Hepatocyte (in vitro differentiated cells): ENCODE results near the gene ZNF586. TPM values are rescaled to one million over a fixed set of nuclear protein-coding genes. Genes with fewer than 3 reads are reported as not detected.

Experiments used
- DNase-seq: peaks from one replicate; pipeline ENCODE4 v3.0.0-alpha.2; 2016; ENCODE audit warnings: low spot score
- H2AFZ ChIP-seq: fragments of 200-600 bp; sonication (generic); 2 replicates; pipeline ENCODE4 v1.6.0; 2016; ENCODE audit warnings: antibody characterized with exemption, mild to moderate bottlenecking
- H3K27ac ChIP-seq: fragments of 200-600 bp; sonication (generic); 2 replicates; pipeline ENCODE4 v1.5.1; 2016; ENCODE audit warnings: mild to moderate bottlenecking
- H3K27me3 ChIP-seq: fragments of 200-600 bp; sonication (generic); 2 replicates; pipeline ENCODE4 v1.6.1; 2016
- H3K36me3 ChIP-seq: fragments of 200-600 bp; sonication (generic); replicated peaks from 2 replicates; pipeline ENCODE4 v1.5.1; 2016; ENCODE audit warnings: low read depth; ENCODE audit not compliant: insufficient read depth
- H3K4me1 ChIP-seq: fragments of 200-600 bp; sonication (generic); 2 replicates; pipeline ENCODE4 v1.5.1; 2016; ENCODE audit warnings: mild to moderate bottlenecking, moderate library complexity; ENCODE audit not compliant: insufficient read depth
- H3K4me2 ChIP-seq: fragments of 200-600 bp; sonication (generic); 2 replicates; pipeline ENCODE4 v1.6.0; 2016
- H3K4me3 ChIP-seq: fragments of 200-600 bp; sonication (generic); 2 replicates; pipeline ENCODE4 v1.5.1; 2016; ENCODE audit warnings: mild to moderate bottlenecking
- H3K79me2 ChIP-seq: fragments of 200-600 bp; sonication (generic); 2 replicates; pipeline ENCODE4 v1.6.0; 2017; ENCODE audit warnings: mild to moderate bottlenecking
- H3K9me2 ChIP-seq: fragments of 200-600 bp; sonication (generic); replicated peaks from 2 replicates; pipeline ENCODE4 v1.6.0; 2017; ENCODE audit warnings: mild to moderate bottlenecking; ENCODE audit not compliant: insufficient read depth
- H3K9me3 ChIP-seq: fragments of 200-600 bp; sonication (generic); 2 replicates; pipeline ENCODE4 v1.5.1; 2016; ENCODE audit warnings: low read depth, mild to moderate bottlenecking
- H4K20me1 ChIP-seq: fragments of 200-600 bp; sonication (generic); 2 replicates; pipeline ENCODE4 v1.6.0; 2016; ENCODE audit warnings: mild to moderate bottlenecking; ENCODE audit not compliant: insufficient read depth, poor library complexity, severe bottlenecking
- EZH2 ChIP-seq: fragments of 200-600 bp; sonication (generic); IDR thresholded peaks from 2 replicates; pipeline ENCODE4 v1.6.1; 2016; ENCODE audit warnings: antibody characterized with exemption, mild to moderate bottlenecking, borderline replicate concordance
- EZH2phosphoT487 ChIP-seq: fragments of 200-600 bp; sonication (generic); IDR thresholded peaks from one replicate; pipeline ENCODE4 v1.6.1; 2018; ENCODE audit warnings: antibody characterized with exemption, mild to moderate bottlenecking, low read depth, moderate library complexity; ENCODE audit not compliant: unreplicated experiment, severe bottlenecking
- WGBS: methylation state at CpG from one replicate; pipeline ENCODE4 v1.1.6; 2016; ENCODE audit warnings: low lambda C conversion rate; ENCODE audit errors: missing lambda C conversion rate; 5-methylcytosine and 5-hydroxymethylcytosine counted together
- polyA plus RNA-seq: library from polyadenylated mRNA; unstranded; fragments of >200 nt; fragmentation: Nextera tagmentation; extraction: Ambion mirVana; gene quantifications from 2 replicates; pipeline ENCODE4 v1.2.1, GENCODE V29; 2016
- total RNA-seq: library from RNA; depleted of rRNA; stranded (reverse); fragments of >200 nt; gene quantifications from 2 replicates; pipeline ENCODE4 v1.2.3, GENCODE V29; 2014
- TF ChIP-seq, protein P1 (sequence below): fragments of 200-600 bp; sonication (generic); IDR thresholded peaks from 2 replicates; pipeline ENCODE4 v1.5.1; 2016; ENCODE audit warnings: antibody characterized with exemption, mild to moderate bottlenecking; ENCODE audit not compliant: poor library complexity

ZNF586 gene
- total and polyA plus RNA-seq, 2 experiments from 2014 or later = 11.2 to 22.5 TPM

- TF ChIP-seq EZH2phosphoT487 (no peak), EZH2 (no peak)
- TF ChIP-seq, protein P1, sequence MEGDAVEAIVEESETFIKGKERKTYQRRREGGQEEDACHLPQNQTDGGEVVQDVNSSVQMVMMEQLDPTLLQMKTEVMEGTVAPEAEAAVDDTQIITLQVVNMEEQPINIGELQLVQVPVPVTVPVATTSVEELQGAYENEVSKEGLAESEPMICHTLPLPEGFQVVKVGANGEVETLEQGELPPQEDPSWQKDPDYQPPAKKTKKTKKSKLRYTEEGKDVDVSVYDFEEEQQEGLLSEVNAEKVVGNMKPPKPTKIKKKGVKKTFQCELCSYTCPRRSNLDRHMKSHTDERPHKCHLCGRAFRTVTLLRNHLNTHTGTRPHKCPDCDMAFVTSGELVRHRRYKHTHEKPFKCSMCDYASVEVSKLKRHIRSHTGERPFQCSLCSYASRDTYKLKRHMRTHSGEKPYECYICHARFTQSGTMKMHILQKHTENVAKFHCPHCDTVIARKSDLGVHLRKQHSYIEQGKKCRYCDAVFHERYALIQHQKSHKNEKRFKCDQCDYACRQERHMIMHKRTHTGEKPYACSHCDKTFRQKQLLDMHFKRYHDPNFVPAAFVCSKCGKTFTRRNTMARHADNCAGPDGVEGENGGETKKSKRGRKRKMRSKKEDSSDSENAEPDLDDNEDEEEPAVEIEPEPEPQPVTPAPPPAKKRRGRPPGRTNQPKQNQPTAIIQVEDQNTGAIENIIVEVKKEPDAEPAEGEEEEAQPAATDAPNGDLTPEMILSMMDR = no peak
- DNase-seq = no peak
- Histone ChIP-seq H3K9me3 (peaks cover 17% of the 10 kb centered on the region), H2AFZ (no peak overlapping the region), H3K36me3 (peaks cover 19% of the 10 kb centered on the region), H3K4me2 (no peak overlapping the region), H3K79me2 (peaks cover 16% of the 10 kb centered on the region), H3K27me3 (no peaks in the 10 kb centered on the region), H4K20me1 (no peaks in the 10 kb centered on the region), H3K9me2 (no peaks in the 10 kb centered on the region), H3K4me1 (no peaks in the 10 kb centered on the region), H3K27ac (no peak overlapping the region), H3K4me3 (no peak overlapping the region)
- 96% methylated on average over 2 of the region's 2 CpGs for WGBS
These were observed 11.5 kb upstream of the ZNF586 start for GRCh38 chr19:57757941-57758340.

DNA sequence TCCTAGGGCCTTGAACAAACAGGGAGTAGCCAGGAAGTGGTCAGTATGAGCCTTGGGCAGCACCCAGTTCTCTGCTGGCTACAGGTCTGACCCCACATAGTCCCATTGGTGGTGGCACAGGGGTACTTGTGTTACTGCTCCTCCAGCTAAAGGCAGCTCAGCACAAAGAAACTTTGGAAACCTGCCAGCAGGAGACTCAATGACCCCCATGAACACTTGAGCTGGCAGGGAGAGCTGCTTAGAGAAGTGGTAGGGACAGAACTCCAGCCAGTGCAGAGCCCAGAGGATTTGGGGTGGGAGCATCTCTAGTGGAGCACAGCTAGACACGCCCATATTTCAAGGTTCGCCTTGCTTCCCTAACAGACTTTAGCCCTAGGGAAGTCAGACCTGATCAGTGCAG is 10.4 kb upstream of the ZNF586 start:
- Histone ChIP-seq H3K36me3 (peaks cover 9% of the 10 kb centered on the region), H4K20me1 (no peaks in the 10 kb centered on the region), H2AFZ (no peak overlapping the region), H3K79me2 (peaks cover 11% of the 10 kb centered on the region), H3K27ac (no peak overlapping the region), H3K9me3 (peaks cover 9% of the 10 kb centered on the region), H3K4me3 (no peak overlapping the region), H3K4me2 (no peak overlapping the region), H3K27me3 (no peaks in the 10 kb centered on the region), H3K9me2 (no peaks in the 10 kb centered on the region), H3K4me1 (no peaks in the 10 kb centered on the region)
- TF ChIP-seq, protein P1 = no peak
- TF ChIP-seq EZH2phosphoT487 (no peak), EZH2 (no peak)
- DNase-seq = no peak
- WGBS = 94% methylated on average over 2 of the region's 2 CpGs

- no peak overlapping the region for H3K4me3 ChIP-seq
- H4K20me1 ChIP-seq = no peaks in the 10 kb centered on the region
- H3K4me1 ChIP-seq = peaks cover 5% of the 10 kb centered on the region
- no peaks in the 10 kb centered on the region for H3K9me2 ChIP-seq
- H3K36me3 ChIP-seq = no peaks in the 10 kb centered on the region
- no peak overlapping the region for H2AFZ ChIP-seq
- no peak for DNase-seq
- H3K79me2 ChIP-seq = peaks cover 67% of the 10 kb centered on the region
- TF ChIP-seq EZH2 (no peak), EZH2phosphoT487 (no peak)
- TF ChIP-seq, protein P1 = no peak
- H3K27me3 ChIP-seq = no peaks in the 10 kb centered on the region
- H3K4me2 ChIP-seq = peak overlapping the region; percentile 95
- no peaks in the 10 kb centered on the region for H3K9me3 ChIP-seq
- no peak overlapping the region for H3K27ac ChIP-seq
- 93% methylated on average over 4 of the region's 4 CpGs for WGBS
These were observed 1.9 kb downstream of the ZNF586 start for GRCh38 chr19:57771417-57771816.

GRCh38 chr19:57773488-57773887 is 4.0 kb downstream of the ZNF586 start:
- Histone ChIP-seq H4K20me1 (no peaks in the 10 kb centered on the region), H3K9me3 (peaks cover 7% of the 10 kb centered on the region), H3K79me2 (peaks cover 86% of the 10 kb centered on the region), H3K36me3 (no peaks in the 10 kb centered on the region), H3K9me2 (no peaks in the 10 kb centered on the region), H3K4me1 (peaks cover 5% of the 10 kb centered on the region), H3K4me3 (no peak overlapping the region), H2AFZ (no peak overlapping the region), H3K27ac (no peak overlapping the region), H3K27me3 (no peaks in the 10 kb centered on the region), H3K4me2 (no peak overlapping the region)
- WGBS = 98% methylated on average over 3 of the region's 3 CpGs
- TF ChIP-seq, protein P1 = no peak
- TF ChIP-seq EZH2 = no peak
- no peak for DNase-seq
